LNCaP clone FGC (cell line): ENCODE data around the gene CTSW.
A peak's percentile ranks its signal among the peaks of the same experiment; 100 is the strongest.

ENCODE experiments used
- DNase-seq: peaks from one replicate; pipeline ENCODE4 v3.0.0-alpha.2; 2011; ENCODE audit warnings: low read depth
- H3K4me3 ChIP-seq: 2 replicates; pipeline ENCODE4 v1.5.1; 2011; ENCODE audit warnings: mild to moderate bottlenecking, low read depth, low read length, control low read depth
- TF ChIP-seq, protein P1 (sequence below): IDR thresholded peaks from 2 replicates; pipeline ENCODE4 v1.5.1; 2012; ENCODE audit warnings: mild to moderate bottlenecking; ENCODE audit not compliant: control insufficient read depth, insufficient read depth; ENCODE audit errors: extremely low read depth

Gene CTSW

DNA sequence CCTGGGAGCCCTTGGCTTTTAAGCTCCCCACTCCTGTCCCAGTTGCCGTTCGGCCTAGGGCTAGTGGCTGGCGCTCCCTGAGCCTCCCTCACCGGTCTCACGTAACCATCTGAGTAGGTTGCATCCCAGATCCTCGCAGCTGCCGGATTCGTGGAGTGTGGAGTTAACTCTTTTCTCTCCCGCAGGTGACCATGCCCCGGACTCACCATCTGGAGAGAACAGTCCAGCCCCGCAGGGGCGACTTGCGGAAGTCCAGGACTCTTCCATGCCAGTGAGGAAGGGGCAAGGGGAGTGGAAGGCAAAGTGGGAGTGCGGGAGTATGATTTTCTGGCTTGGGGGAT, 18.5 kb upstream of the CTSW start:
- DNase-seq = no peak
- TF ChIP-seq, protein P1, sequence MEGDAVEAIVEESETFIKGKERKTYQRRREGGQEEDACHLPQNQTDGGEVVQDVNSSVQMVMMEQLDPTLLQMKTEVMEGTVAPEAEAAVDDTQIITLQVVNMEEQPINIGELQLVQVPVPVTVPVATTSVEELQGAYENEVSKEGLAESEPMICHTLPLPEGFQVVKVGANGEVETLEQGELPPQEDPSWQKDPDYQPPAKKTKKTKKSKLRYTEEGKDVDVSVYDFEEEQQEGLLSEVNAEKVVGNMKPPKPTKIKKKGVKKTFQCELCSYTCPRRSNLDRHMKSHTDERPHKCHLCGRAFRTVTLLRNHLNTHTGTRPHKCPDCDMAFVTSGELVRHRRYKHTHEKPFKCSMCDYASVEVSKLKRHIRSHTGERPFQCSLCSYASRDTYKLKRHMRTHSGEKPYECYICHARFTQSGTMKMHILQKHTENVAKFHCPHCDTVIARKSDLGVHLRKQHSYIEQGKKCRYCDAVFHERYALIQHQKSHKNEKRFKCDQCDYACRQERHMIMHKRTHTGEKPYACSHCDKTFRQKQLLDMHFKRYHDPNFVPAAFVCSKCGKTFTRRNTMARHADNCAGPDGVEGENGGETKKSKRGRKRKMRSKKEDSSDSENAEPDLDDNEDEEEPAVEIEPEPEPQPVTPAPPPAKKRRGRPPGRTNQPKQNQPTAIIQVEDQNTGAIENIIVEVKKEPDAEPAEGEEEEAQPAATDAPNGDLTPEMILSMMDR = no peak
- H3K4me3 ChIP-seq = peak overlapping the region; percentile 93

DNA sequence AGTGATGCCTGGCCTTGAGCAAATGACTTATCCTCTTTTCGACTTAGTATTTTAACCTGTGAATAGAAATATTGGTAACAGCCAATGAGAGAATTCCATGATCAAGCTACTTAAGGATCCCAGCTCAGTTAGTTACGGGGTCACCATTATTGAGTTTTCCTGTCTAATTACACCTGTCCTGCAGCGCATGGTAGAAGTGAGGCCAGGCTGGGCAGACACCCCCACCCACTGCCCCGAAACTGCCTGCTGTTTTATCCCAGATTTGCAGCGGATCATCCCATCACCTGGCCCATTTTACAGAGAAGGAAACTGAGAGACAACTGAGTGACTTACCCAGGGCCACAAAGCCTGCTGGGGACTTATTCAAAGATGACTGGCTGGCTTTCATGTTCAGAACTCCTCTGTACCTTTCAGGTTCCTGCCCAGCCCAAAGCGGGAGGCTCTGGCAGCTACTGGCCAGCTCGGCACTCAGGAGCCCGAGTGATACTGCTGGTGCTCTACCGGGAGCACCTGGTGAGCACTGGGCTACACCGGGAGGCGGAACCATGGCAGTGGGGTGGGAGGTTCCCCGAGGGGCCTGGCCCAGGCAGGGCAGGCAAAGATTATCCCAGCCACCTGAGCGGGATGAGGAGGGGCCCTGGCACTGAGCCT, 18.0 kb upstream of the CTSW start:
- DNase-seq = no peak
- TF ChIP-seq, protein P1 = no peak

DNA sequence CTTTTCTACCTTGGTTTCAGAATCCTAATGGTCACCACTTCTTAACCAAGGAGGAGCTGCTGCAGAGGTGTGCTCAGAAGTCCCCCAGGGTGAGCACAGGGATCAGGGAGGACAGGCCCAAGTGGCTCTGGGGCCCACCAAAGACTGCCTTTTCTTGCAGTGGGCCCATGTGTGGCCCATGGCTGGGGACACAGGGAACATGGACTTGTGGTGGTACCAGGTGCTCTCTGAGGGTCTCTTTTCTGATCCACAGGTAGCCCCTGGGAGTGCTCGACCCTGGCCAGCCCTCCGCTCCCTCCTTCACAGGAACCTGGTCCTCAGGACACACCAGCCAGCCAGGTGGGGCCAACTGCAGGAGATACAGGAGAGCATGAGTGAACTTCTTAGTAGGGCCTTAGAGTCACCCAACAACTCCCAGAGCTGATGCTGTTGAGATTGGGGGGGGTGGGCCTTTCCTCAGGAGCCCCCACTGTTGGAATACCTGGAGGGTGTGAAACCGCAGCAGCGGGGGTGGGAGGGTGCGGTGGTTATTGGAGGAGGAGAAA, 17.4 kb upstream of the CTSW start:
- TF ChIP-seq, protein P1 = no peak
- peak overlapping the region; percentile 93 for H3K4me3 ChIP-seq
- no peak for DNase-seq

More for the DNA sequence above, 18.0 kb upstream of the CTSW start:
- H3K4me3 ChIP-seq = peak overlapping the region; percentile 93

DNA sequence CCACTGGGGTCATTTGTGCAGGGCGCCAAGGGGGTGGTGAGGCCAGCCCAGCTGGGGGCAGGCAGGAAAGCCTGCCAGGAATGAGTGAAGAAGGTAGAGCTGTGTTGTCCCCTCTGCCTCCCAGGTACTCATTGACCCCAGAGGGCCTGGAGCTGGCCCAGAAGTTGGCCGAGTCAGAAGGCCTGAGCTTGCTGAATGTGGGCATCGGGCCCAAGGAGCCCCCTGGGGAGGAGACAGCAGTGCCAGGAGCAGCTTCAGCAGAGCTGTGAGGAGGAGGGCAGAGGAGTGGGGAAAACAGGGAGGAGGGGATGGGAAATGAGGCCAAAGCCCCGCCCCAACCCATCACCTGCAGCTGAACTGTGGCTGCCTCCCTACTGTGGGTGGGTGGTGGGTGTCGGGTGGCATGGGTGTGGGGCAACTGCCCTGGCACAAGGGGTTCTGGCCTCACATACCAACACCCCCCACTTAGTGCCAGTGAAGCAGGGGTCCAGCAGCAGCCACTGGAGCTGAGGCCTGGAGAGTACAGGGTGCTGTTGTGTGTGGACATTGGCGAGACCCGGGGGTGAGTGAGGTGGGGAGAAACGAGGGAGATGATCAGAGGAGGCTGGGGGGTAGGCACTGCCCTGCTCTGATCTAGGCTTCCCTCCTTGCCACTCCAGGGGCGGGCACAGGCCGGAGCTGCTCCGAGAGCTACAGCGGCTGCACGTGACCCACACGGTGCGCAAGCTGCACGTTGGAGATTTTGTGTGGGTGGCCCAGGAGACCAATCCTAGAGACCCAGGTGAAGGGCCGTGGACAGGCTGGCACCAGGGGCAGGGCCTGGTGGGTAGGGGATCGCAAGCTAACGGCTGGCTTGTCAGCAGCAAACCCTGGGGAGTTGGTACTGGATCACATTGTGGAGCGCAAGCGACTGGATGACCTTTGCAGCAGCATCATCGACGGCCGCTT, 16.4 kb upstream of the CTSW start:
- TF ChIP-seq, protein P1 = no peak
- H3K4me3 ChIP-seq = no peak overlapping the region
- no peak for DNase-seq

DNA sequence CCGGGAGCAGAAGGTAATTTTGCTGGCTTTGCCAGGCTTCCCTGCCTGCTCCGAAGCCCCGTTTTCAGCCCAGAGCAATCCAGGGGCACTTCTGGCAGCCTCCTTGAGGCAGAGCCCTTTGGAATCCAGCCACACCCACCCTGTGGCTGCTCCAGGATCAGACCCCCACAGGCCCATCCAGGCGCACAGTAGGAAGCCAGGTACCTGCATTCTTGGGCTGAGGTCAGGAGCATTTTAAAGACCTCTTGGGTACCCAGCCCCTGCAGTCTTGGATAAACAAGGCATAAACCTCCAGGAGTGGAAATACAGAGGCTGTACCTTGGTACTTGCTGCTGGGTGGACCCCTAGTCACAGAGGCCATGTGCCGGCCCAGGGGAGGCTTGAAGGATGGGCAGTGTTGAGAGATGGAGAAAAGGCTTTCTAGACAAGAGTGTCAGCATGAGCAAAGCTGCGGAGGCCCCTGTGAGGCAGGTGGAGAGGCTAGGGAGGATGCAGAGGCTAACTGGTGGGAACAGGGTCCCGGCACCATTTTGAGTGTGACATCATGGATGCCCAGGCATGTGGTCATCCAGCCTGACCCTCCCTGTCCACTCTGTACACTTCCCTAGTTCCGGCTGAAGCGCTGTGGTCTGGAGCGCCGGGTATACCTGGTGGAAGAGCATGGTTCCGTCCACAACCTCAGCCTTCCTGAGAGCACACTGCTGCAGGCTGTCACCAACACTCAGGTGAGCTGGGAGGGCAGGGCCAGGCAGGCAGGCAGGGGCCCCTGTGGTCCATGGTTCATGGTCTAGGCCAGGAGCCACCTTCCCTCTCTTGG, 15.5 kb upstream of the CTSW start:
- TF ChIP-seq, protein P1 = no peak
- no peak for DNase-seq
- no peak overlapping the region for H3K4me3 ChIP-seq

DNA sequence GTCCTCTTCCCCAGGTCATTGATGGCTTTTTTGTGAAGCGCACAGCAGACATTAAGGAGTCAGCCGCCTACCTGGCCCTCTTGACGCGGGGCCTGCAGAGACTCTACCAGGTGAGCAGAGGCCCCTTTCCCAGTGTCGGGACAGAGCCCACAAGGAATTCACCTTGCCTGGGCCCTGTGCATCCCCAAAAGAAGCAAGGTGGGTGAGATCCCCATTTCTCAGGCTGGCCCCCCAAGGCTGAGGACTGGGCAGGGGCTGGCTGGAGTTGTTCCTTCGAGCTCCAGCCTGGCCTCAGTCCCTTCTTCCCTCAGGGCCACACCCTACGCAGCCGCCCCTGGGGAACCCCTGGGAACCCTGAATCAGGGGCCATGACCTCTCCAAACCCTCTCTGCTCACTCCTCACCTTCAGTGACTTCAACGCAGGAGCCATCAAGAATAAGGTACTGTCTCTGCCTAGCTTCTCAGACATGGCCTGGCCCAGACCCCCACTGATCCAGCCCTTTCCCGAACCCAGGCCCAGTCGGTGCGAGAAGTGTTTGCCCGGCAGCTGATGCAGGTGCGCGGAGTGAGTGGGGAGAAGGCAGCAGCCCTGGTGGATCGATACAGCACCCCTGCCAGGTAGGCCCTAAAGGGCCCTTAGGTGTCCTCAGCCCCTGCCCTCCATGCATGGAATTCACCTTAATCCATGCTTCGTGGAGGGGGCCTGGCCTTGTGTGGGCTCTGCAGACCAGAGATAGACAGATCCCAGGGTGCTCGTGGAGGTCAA, 14.7 kb upstream of the CTSW start:
- no peak overlapping the region for H3K4me3 ChIP-seq
- DNase-seq = no peak
- TF ChIP-seq, protein P1 = no peak
